ENCODE results near the gene GPC4. TPM values are rescaled to one million over a fixed set of nuclear protein-coding genes. Genes with fewer than 3 reads are reported as not detected.
"Not testable (repeated sequence)": the region's sequence is repeated elsewhere in the genome, so short reads cannot be mapped to it uniquely, and the experiment has no call there.

The GPC4 gene
- total and polyA plus RNA-seq, 12 donors: 1.7 to 10.0 (median 6.4) TPM

DNA sequence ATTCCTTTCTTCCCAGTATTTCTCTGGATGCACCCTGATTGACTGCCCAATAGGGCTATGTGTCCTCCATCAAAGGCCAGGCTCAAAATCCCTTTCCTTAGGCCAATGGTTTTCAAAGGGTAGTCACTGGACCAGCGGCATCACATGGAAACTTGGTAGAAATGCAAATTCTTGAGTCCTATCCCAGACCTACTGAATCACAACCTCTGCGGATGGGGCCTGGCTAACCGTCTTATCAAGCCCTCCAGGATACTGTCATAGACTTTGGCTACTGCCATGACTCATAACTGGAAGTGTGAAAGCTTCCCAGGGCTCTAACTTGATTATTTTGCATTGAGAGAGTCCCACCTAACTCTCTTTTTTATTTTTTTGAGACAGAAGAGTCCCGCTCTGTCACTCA, 125.2 kb downstream of the GPC4 start:
- no peak overlapping the region for H3K27ac ChIP-seq
- H3K36me3 ChIP-seq: no peaks in the 10 kb centered on the region
- intact Hi-C loops (cut with DNase I): no loop called here
- no peaks in the 10 kb centered on the region for H3K27me3 ChIP-seq
- H3K4me1 ChIP-seq: no peaks in the 10 kb centered on the region
- no peak for DNase-seq
- no peak overlapping the region for H3K4me3 ChIP-seq
- TF ChIP-seq, protein P1, sequence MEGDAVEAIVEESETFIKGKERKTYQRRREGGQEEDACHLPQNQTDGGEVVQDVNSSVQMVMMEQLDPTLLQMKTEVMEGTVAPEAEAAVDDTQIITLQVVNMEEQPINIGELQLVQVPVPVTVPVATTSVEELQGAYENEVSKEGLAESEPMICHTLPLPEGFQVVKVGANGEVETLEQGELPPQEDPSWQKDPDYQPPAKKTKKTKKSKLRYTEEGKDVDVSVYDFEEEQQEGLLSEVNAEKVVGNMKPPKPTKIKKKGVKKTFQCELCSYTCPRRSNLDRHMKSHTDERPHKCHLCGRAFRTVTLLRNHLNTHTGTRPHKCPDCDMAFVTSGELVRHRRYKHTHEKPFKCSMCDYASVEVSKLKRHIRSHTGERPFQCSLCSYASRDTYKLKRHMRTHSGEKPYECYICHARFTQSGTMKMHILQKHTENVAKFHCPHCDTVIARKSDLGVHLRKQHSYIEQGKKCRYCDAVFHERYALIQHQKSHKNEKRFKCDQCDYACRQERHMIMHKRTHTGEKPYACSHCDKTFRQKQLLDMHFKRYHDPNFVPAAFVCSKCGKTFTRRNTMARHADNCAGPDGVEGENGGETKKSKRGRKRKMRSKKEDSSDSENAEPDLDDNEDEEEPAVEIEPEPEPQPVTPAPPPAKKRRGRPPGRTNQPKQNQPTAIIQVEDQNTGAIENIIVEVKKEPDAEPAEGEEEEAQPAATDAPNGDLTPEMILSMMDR (IDR thresholded peaks at IDR 0.05): no peak
- ATAC-seq: no peak
- no peaks in the 10 kb centered on the region for H3K9me3 ChIP-seq
- WGBS, 2 donors: 83 to 100% methylated on average over 4 of the region's 4 CpGs

DNA sequence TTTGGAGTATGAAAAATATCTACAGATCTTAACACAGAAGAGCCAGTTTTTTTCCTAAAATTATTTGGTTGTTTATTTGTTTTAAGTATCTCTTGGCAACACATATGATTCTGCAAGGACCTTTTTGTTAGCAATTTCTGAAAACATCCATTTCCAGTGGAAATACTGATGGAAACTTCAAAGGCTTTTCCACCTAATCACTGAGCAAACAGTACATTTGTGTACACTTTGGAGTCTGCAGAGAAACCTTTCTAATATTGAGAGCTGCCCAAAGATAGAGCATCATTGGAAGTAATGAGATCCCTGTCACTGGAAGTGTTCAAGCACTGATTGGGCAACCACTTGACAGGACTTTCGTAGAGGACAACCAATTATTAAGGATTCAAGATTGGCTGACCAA, 127.4 kb downstream of the GPC4 start:
- Histone ChIP-seq H3K4me1 (no peaks in the 10 kb centered on the region), H3K27ac (no peak overlapping the region), H3K9me3 (peaks cover 0 to 1% (median 0%) of the 10 kb centered on the region in 11 donors), H3K4me3 (no peak overlapping the region), H3K27me3 (no peaks in the 10 kb centered on the region), H3K36me3 (no peaks in the 10 kb centered on the region)
- intact Hi-C loops (cut with DNase I): no loop called here
- DNase-seq: no peak
- ATAC-seq: no peak
- TF ChIP-seq, protein P1 (IDR thresholded peaks at IDR 0.05): no peak
- 68 to 77% methylated on average over 1 of the region's 1 CpG for WGBS, 2 donors

DNA sequence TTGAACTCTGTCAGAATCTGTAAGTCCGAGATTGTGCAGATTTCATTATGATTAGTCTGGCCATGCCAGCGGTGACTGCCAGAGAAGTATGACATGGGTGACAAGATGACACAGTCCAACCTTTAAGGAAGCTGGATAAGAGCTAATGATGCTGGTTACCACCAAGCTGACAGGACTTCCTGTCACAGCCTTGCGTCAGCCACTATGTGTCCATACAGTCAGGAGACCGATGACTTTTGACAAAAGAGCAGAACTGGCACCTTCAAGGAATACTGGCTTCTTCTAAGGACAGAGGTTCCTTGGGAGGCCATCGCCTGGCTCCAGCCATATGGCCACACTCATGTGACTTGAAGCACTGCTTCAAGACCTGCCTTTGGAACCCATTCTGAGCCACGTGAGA, 129.9 kb downstream of the GPC4 start:
- intact Hi-C loops (cut with DNase I): no loop called here

DNA sequence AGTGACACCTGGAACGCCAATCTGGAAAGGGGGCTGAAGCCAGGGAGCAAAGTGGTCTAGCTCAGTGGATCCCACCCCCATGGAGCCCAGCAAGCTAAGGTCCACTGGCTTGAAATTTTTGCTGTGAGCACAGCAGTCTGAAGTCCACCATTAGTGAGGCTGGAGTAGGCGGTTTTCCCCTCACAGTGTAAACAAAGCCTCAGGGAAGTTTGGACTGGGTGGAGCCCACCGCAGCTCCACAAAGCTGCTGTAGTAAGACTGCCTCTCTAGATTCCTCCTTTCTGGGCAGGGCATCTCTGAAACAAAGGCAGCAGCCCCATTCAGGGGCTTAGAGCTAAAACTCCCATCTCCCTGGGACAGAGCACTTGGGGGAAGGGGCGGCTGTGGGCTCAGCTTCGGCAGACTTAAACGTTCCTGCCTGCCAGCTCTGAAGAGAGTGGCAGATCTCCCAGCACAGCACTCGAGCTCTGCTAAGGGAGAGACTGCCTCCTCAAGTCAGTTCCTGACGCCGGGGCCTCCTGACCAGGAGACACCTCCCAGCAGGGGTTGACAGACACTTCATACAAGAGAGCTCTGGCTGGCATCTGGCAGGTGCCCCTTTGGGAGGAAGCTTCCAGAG, 136.1 kb downstream of the GPC4 start:
- intact Hi-C loops (cut with DNase I); DNase-seq; ATAC-seq; H3K4me1 ChIP-seq; H3K36me3 ChIP-seq; H3K4me3 ChIP-seq; H3K27me3 ChIP-seq; H3K27ac ChIP-seq: not testable (repeated sequence)
- peaks cover 0 to 23% (median 0%) of the 10 kb centered on the region in 11 donors for H3K9me3 ChIP-seq
- 89% methylated on average over 9 of the region's 9 CpGs for WGBS, 2 donors

More for the DNA sequence above, 129.9 kb downstream of the GPC4 start:
- TF ChIP-seq, protein P1 (IDR thresholded peaks at IDR 0.05): no peak
- Histone ChIP-seq H3K27me3 (no peaks in the 10 kb centered on the region), H3K4me1 (no peaks in the 10 kb centered on the region), H3K27ac (no peak overlapping the region), H3K9me3 (peaks cover 0 to 16% (median 0%) of the 10 kb centered on the region in 11 donors), H3K36me3 (no peaks in the 10 kb centered on the region), H3K4me3 (no peak overlapping the region)
- WGBS, 2 donors: 83 to 87% methylated on average over 6 of the region's 6 CpGs
- no peak for ATAC-seq
- DNase-seq: no peak

DNA sequence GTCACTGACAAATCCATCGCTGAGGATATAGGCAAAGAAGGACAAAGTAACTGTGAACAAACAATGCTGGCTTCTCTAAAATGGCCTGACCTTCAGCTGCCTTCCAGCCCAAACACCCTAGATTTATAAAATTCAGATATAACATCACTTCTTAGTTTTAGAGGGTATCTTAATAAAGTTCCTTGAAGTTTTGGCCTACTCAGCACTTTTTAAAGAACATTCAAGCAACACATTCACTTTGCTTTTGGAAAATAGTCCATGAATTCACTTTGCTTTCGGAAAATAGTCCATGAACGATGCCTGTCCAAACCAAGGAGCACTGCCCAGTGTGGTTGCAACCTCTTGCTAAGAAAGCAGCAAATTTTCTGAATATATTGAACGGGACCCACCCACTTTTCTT, 142.1 kb downstream of the GPC4 start:
- 84 to 89% methylated on average over 4 of the region's 4 CpGs for WGBS, 2 donors
- Histone ChIP-seq H3K36me3 (no peaks in the 10 kb centered on the region), H3K4me1 (no peaks in the 10 kb centered on the region), H3K27ac (no peak overlapping the region), H3K4me3 (no peak overlapping the region), H3K27me3 (peaks cover 0 to 21% (median 0%) of the 10 kb centered on the region in 7 donors), H3K9me3 (peaks cover 0 to 7% (median 0%) of the 10 kb centered on the region in 11 donors)
- intact Hi-C loops (cut with DNase I): no loop called here
- no peak for DNase-seq
- TF ChIP-seq, protein P1 (IDR thresholded peaks at IDR 0.05): no peak
- no peak for ATAC-seq
